Measurements from ENCODE around the gene GARNL3. TPM values are rescaled to one million over a fixed set of nuclear protein-coding genes. Genes with fewer than 3 reads are reported as not detected.

Gene GARNL3
- total and polyA plus RNA-seq, 8 donors: 0.76 to 35.8 (median 7.5) TPM

DNA sequence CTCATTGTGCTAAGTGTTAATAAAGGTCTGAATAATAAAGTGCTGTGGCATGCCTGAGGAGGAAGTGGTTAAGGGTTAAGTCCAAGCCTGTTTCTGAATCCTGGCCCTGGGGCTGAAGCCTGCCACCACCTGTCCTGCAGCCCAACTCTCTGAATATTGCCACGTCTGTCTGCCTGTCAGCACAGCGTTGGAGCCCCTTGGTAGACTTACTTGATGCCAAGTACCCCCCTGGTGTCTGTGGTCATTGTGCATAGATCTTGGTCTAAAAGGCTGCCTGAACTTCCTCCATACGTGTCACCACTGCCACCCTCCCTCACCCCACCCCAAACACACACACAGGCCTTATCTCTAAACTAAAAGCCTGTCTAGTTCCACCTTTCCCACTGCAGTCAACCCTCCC, 97.0 kb downstream of the GARNL3 start:
- TF ChIP-seq POLR2A (IDR thresholded peaks at IDR 0.05) (no peak), POLR2AphosphoS5 (IDR thresholded peaks at IDR 0.05) (peak in 1 of 3 donors; percentile 6), EP300 (IDR thresholded peaks at IDR 0.05) (no peak)
- TF ChIP-seq, protein P1, sequence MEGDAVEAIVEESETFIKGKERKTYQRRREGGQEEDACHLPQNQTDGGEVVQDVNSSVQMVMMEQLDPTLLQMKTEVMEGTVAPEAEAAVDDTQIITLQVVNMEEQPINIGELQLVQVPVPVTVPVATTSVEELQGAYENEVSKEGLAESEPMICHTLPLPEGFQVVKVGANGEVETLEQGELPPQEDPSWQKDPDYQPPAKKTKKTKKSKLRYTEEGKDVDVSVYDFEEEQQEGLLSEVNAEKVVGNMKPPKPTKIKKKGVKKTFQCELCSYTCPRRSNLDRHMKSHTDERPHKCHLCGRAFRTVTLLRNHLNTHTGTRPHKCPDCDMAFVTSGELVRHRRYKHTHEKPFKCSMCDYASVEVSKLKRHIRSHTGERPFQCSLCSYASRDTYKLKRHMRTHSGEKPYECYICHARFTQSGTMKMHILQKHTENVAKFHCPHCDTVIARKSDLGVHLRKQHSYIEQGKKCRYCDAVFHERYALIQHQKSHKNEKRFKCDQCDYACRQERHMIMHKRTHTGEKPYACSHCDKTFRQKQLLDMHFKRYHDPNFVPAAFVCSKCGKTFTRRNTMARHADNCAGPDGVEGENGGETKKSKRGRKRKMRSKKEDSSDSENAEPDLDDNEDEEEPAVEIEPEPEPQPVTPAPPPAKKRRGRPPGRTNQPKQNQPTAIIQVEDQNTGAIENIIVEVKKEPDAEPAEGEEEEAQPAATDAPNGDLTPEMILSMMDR (IDR thresholded peaks at IDR 0.05): no peak
- peak overlapping the region; percentile 58 to 81 (median 75) for H3K27ac ChIP-seq

DNA sequence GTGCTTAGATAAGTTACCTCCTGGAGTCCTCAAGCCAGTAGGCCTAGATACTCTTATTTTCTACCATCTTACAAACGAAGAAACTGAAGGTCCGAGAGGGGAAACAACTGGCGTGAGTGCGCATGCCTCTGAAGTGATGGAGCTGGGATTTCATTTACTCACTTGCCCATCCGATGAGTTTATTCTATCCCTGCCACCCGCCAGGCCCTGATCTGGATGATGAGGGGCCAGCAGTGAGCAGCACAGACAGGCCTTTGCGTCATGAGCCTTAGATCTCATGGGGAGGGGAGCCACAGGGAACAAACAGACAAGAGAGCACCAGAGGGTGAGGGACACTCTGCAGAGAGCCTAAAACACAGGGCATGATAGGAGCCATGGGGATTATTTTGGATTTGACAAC, 98.3 kb downstream of the GARNL3 start:
- TF ChIP-seq POLR2AphosphoS5 (IDR thresholded peaks at IDR 0.05) (no peak), POLR2A (IDR thresholded peaks at IDR 0.05) (no peak), EP300 (IDR thresholded peaks at IDR 0.05) (no peak)
- TF ChIP-seq, protein P1 (IDR thresholded peaks at IDR 0.05): no peak
- WGBS, 5 donors: 84 to 93% (median 91%) methylated on average over 6 to 7 of the region's 7 CpGs
- Histone ChIP-seq H3K4me3 (no peak overlapping the region), H3K9me3 (no peaks in the 10 kb centered on the region), H3K36me3 (peaks cover 0 to 19% (median 14%) of the 10 kb centered on the region in 4 donors), H3K27ac (no peak overlapping the region), H3K4me1 (peaks cover 0 to 39% (median 18%) of the 10 kb centered on the region in 4 donors), H3K27me3 (no peaks in the 10 kb centered on the region)
- no peak for DNase-seq
- intact Hi-C loops (cut with DNase I; ENCODE audit: low total_unique reads): no loop called here

More for the DNA sequence above, 97.0 kb downstream of the GARNL3 start:
- Histone ChIP-seq H3K9me3 (no peaks in the 10 kb centered on the region), H3K27me3 (no peaks in the 10 kb centered on the region), H3K36me3 (peaks cover 0 to 32% (median 25%) of the 10 kb centered on the region in 4 donors), H3K4me1 (peaks cover 0 to 39% (median 18%) of the 10 kb centered on the region in 4 donors), H3K4me3 (no peak overlapping the region)
- WGBS, 5 donors: 19 to 31% (median 23%) methylated on average over 2 to 3 of the region's 3 CpGs
- intact Hi-C loops (cut with DNase I; ENCODE audit: low total_unique reads): no loop called here
- peak; percentile 40 to 70 for DNase-seq

DNA sequence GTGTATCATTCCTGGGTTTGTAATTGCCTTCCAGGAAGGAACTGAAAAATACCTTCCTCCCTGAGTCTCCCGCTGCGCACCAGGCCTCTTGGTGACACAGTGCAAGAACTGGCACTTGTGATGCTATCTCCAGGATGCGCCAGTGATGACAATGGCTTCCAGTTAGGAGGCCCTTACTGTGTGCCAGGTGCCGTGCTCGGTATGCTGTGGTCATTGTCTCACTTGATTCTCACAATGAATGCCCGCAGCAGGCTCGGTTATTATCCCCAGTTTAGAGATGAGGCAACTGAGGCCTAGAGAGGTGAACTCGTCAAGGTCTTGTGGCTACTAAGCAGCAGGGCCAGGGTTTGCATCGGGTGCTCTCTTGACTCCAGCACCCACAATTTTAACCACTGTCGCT, 100.9 kb downstream of the GARNL3 start:
- DNase-seq: no peak
- WGBS, 5 donors: 89 to 98% (median 94%) methylated on average over 10 of the region's 10 CpGs

DNA sequence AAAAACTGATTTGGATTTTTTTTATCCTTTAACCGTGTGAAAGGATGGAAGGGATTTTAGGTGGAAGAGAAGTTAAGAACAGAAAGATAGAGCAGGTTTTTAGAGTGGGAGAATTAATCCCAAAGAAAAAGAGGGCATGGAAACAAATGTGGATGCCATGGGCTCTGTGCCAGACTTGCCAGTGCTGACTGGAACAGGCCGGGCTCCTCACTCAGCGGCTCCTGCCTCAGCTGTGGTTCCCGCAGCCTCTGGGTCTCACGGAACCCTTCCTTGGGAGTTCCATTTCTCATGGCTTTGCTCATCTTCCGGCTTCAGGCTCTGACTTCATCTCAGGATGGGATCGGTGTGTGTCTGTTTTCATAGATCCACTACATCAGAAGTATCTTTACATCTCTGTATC, 102.0 kb downstream of the GARNL3 start:
- no peak overlapping the region for H3K4me3 ChIP-seq
- no peak overlapping the region for H3K27ac ChIP-seq
- DNase-seq: no peak
- H3K4me1 ChIP-seq: peaks cover 0 to 9% (median 2%) of the 10 kb centered on the region in 4 donors
- intact Hi-C loops (cut with DNase I; ENCODE audit: low total_unique reads): no loop called here
- WGBS, 5 donors: 84 to 94% (median 89%) methylated on average over 7 of the region's 7 CpGs
- TF ChIP-seq POLR2A (IDR thresholded peaks at IDR 0.05) (no peak), EP300 (IDR thresholded peaks at IDR 0.05) (no peak), POLR2AphosphoS5 (IDR thresholded peaks at IDR 0.05) (no peak)
- TF ChIP-seq, protein P1 (IDR thresholded peaks at IDR 0.05): no peak
- no peaks in the 10 kb centered on the region for H3K9me3 ChIP-seq
- H3K36me3 ChIP-seq: peaks cover 0 to 29% (median 11%) of the 10 kb centered on the region in 4 donors
- no peaks in the 10 kb centered on the region for H3K27me3 ChIP-seq

More for the DNA sequence above, 100.9 kb downstream of the GARNL3 start:
- intact Hi-C loops (cut with DNase I; ENCODE audit: low total_unique reads): no loop called here
- peaks cover 0 to 22% (median 11%) of the 10 kb centered on the region in 4 donors for H3K36me3 ChIP-seq
- H3K4me3 ChIP-seq: no peak overlapping the region
- H3K27me3 ChIP-seq: no peaks in the 10 kb centered on the region
- TF ChIP-seq POLR2AphosphoS5 (IDR thresholded peaks at IDR 0.05) (no peak), POLR2A (IDR thresholded peaks at IDR 0.05) (no peak), EP300 (IDR thresholded peaks at IDR 0.05) (no peak)
- TF ChIP-seq, protein P1 (IDR thresholded peaks at IDR 0.05): no peak
- peaks cover 0 to 20% (median 12%) of the 10 kb centered on the region in 4 donors for H3K4me1 ChIP-seq
- no peaks in the 10 kb centered on the region for H3K9me3 ChIP-seq
- H3K27ac ChIP-seq: no peak overlapping the region
